SIG-M5 (cell line): ENCODE data around the gene PDIA4.
"Not testable (repeated sequence)": the region's sequence is repeated elsewhere in the genome, so short reads cannot be mapped to it uniquely, and the experiment has no call there.

Source experiments
- DNase-seq: peaks from one replicate; lab custom pipeline; 2025; lab: John Stamatoyannopoulos, UW

PDIA4 gene

GRCh38 chr7:149031353-149031910 lies 3.1 kb upstream of the PDIA4 start:
- DNase-seq: no peak

- DNase-seq: not testable (repeated sequence)
Observed at GRCh38 chr7:149030439-149030838, 2.1 kb upstream of the PDIA4 start.

- DNase-seq: no peak
Observed at GRCh38 chr7:149027611-149028345, 527 bp downstream of the PDIA4 start.

- no peak for DNase-seq
Observed at GRCh38 chr7:149027055-149027454, 1.2 kb downstream of the PDIA4 start.

- no peak for DNase-seq
Observed at GRCh38 chr7:149023662-149024061, 4.6 kb downstream of the PDIA4 start.

GRCh38 chr7:149022756-149023360 lies 5.4 kb downstream of the PDIA4 start:
- no peak for DNase-seq

GRCh38 chr7:149021725-149022062 lies 6.6 kb downstream of the PDIA4 start:
- DNase-seq: no peak

GRCh38 chr7:149020483-149020882 lies 7.8 kb downstream of the PDIA4 start:
- DNase-seq: no peak

- no peak for DNase-seq
Observed at GRCh38 chr7:149016876-149017275, 11.4 kb downstream of the PDIA4 start.

GRCh38 chr7:149014309-149014708 lies 14.0 kb downstream of the PDIA4 start:
- DNase-seq: no peak

GRCh38 chr7:149013876-149014275 lies 14.4 kb downstream of the PDIA4 start:
- no peak for DNase-seq

GRCh38 chr7:149012730-149013129 lies 15.6 kb downstream of the PDIA4 start:
- DNase-seq: not testable (repeated sequence)

- DNase-seq: no peak
Observed at GRCh38 chr7:149011491-149011890, 16.8 kb downstream of the PDIA4 start.

GRCh38 chr7:149010451-149010850 lies 17.9 kb downstream of the PDIA4 start:
- no peak for DNase-seq

- DNase-seq: no peak
Observed at GRCh38 chr7:149009527-149009926, 18.8 kb downstream of the PDIA4 start.

- no peak for DNase-seq
Observed at GRCh38 chr7:149007611-149008010, 20.7 kb downstream of the PDIA4 start.

- no peak for DNase-seq
Observed at GRCh38 chr7:149007146-149007545, 21.2 kb downstream of the PDIA4 start.

GRCh38 chr7:149006345-149006725 lies 22.0 kb downstream of the PDIA4 start:
- DNase-seq: no peak

GRCh38 chr7:149005427-149006344 lies 22.6 kb downstream of the PDIA4 start:
- no peak for DNase-seq

GRCh38 chr7:149004405-149005370 lies 23.6 kb downstream of the PDIA4 start:
- no peak for DNase-seq

- no peak for DNase-seq
Observed at GRCh38 chr7:149003560-149004305, 24.6 kb downstream of the PDIA4 start.
